Measurements from ENCODE around the gene PIGW. TPM values are rescaled to one million over a fixed set of nuclear protein-coding genes. Genes with fewer than 3 reads are reported as not detected.

Gene PIGW, protein sequence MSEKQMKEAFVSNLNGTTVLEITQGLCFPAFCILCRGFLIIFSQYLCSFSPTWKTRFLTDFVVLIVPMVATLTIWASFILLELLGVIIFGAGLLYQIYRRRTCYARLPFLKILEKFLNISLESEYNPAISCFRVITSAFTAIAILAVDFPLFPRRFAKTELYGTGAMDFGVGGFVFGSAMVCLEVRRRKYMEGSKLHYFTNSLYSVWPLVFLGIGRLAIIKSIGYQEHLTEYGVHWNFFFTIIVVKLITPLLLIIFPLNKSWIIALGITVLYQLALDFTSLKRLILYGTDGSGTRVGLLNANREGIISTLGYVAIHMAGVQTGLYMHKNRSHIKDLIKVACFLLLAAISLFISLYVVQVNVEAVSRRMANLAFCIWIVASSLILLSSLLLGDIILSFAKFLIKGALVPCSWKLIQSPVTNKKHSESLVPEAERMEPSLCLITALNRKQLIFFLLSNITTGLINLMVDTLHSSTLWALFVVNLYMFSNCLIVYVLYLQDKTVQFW
- 9.3 TPM for polyA plus RNA-seq (2013, experiment 1 of 2; ENCODE audit: insufficient read length)
- polyA plus RNA-seq (2013, experiment 2 of 2; ENCODE audit: insufficient read length) = 11.4 TPM

- DNase-seq = peak; percentile 92
Measured at GRCh38 chr17:36534840-36535668, at the start of gene PIGW, which contains the start of gene MYO19. Gene PIGW (plus strand): TSS chr17:36534987. CDS start chr17:36537102, 2,115 bp downstream. Gene MYO19 (minus strand): TSS chr17:36534868. CDS start chr17:36532538, 2,330 bp downstream.

DNA sequence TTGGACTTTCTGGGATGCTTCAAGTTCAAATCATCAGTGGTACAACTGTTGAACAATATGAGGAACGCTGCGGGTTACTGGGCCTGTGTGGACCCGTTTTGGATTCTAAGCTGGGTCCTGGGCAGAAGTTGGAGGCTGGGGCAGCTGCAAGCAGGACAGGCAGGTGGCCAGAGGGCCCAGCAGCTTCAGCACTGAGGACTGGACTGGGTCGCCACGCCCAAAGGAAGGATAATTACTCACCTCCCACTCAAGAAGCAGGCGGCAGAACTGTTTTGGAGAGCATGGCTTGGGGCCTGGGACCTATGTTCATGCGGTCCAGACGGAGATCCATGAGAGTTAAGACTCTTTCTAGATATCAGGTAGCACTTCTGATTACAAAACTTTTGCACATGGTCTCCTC lies 49.8 kb upstream of the PIGW start:
- DNase-seq = no peak

GRCh38 chr17:36485805-36486203 lies 49.0 kb upstream of the PIGW start:
- peak; percentile 5 for DNase-seq

GRCh38 chr17:36486204-36487194 lies 48.3 kb upstream of the PIGW start, which contains the start of gene ZNHIT3:
Gene ZNHIT3 (plus strand): TSS chr17:36486681. CDS start chr17:36486700, 19 bp downstream.
- DNase-seq = peak; percentile 93

- no peak for DNase-seq
Measured at GRCh38 chr17:36493956-36494355, 40.8 kb upstream of the PIGW start.

DNA sequence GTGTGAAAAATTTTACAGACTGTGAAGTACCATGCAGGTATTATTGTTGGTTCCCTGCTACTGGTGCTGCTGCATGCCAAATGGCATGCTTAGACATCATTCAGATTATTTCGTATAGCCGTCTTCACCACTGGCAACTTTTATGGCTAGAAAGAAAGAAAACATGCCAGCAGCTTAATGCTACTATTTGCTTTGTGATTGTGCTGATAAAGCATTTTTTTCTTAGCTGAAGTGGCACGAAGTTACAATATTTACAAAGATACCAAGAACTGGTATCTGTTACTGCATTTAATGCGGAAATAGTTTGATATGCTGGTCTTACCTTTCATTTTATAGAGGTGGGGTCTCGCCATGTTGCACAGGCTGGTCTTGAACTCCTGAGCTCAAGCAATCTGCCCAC lies 40.1 kb upstream of the PIGW start:
- no peak for DNase-seq

DNA sequence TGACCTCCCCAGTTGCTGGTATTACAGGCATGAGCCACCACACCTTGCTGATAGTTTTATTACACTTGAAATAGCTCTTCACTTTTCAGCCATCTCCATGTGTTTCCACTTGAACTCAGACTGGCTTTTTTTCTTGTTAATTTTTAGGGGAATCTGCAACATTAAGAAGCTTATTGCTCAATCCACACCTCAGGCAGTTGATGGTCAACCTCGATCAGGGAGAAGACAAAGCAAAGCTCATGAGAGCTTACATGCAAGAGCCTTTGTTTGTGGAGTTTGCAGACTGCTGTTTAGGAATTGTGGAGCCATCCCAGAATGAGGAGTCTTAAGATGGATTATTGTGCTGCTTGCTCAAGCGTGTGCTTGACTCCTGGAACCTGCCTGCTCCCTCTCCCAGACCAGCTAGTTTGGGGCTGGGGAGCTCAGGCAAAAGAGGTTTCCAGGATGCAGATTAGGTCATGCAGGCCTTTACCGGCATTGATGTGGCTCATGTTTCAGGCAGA lies 39.7 kb upstream of the PIGW start:
- no peak for DNase-seq

DNA sequence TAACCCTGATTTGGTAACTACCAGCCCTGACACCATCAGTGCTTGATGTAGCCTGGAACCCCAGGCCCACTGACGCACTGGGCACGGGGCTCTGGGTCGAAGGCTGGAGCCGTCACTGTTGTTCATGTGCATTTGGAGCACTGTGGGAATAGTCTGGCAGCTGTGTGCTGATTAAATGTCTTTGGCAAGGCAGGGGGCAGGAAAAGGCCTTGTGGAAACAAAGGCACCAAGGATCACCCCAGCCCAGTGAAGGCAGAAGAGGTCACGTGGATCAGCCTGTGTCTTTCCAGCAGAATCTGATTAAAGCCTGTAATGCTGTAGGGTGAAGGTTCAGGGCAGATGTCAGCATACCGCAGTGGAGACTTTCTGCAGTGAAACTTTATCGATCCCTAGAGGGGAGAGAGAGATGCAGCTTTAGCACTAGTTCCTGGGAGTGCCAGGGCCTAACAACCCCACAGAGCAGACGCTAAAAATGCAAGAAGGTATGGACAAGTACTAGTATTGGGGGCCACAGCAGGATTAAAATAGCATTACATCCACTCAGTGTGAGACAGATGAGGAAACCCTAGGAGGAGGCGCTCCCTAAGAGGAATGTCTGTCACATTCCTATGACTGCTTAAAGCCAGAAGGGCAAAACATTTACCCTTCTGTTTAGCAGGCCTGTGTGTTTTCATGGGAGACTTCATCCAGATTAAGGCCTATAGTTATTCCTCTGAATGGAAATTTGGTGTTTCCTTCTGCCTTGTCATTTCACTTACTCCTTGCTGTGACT lies 38.6 kb upstream of the PIGW start:
- peak; percentile 13 for DNase-seq

DNA sequence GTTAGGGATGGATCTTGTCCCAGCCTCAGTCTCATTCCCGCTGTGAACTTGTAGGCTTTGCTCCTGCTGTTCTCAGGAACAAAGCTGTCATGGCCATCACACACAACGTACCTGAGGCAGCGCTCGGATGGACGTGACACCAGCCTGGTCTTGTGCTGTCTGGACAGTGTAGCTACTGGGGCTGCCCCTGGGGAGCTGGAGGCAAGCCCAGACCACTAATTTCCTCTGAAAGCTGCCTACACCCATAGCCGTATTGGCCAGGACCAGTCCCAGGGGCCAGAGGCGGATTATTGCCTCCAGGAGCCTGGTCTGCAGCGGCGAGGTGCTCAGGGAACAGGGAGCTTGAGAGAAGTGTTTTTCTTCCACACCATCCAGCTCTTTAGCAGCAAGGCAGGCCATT lies 36.6 kb upstream of the PIGW start:
- DNase-seq = no peak

DNA sequence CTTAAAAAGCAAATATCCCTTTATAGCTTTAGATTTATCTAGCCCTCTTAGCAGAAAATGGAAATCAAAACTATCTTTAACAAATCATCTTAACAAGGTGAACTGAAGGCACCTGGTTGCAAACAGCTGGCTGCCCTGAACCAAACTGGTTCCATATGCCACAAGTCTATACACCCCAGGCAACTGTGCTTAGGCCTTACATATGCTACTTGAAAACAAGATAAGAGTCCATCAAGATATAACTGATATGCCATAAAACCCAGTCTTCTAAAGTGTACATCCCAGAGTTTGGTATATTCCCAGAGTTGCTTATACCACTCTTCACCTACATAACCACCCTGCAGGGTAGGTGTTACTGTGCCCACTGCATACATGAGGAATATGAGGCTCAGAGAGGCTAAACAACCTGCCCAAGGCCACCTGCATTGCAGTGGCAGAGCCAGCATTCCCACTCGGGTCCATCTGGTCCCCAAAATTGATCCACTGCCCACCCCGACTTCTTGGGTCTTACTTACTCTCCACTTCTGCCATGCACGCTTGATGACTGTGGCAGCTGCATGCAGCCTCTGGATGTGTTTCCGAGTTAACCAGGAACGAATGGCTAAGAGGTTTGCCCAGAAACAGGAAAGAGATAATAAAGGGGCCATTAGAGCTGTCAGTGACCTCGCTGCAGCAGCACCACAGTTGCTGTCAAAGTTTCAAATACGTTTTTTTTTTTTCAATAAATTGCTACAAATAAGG lies 36.1 kb upstream of the PIGW start:
- DNase-seq = no peak

DNA sequence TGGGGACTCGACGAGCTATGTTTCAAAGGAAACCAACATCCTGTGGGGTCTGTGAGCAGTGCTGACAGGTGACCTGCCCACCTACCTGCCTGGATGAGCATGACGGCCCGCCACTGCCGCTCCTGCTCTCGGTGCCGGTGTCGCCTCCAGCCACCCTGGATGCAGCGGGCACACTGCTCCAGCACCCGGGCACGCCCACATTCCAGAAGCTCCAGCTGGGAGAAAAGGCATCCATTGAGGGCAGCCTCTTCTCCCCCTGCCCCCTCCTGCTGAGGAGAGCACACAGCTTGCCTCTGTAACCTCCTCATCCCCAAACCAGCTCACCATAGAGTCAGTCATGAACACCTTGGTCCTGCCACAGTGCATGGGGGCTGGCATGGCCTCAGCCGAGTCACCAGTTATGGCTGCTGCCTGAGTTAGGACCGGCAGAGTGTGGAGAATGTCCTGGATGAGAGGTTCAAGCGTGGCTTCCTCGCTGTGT lies 34.0 kb upstream of the PIGW start:
- peak; percentile 7 for DNase-seq

GRCh38 chr17:36501351-36501750 lies 33.4 kb upstream of the PIGW start:
- no peak for DNase-seq

- no peak for DNase-seq
Measured at GRCh38 chr17:36501963-36502362, 32.8 kb upstream of the PIGW start.

- DNase-seq = no peak
Measured at GRCh38 chr17:36503456-36504155, 31.2 kb upstream of the PIGW start.

DNA sequence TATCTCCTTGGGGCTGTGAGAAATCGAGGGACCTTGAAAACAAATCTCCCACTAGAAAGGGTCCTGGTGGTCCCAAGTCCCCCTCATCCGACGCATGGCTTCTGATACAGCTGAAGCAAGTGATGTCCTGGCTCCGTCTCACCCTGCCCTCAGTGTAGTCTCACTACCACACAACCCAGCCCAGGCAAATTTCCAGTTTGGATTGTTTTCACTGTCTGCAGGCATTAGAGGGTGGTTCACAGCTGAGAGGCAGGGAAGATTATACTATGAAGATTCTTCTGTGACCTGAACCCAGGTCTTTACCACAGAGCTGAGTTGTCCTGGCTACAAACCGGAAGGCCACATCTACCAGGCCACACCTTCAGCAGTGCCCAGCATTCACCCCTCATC lies 30.6 kb upstream of the PIGW start:
- DNase-seq = no peak

DNA sequence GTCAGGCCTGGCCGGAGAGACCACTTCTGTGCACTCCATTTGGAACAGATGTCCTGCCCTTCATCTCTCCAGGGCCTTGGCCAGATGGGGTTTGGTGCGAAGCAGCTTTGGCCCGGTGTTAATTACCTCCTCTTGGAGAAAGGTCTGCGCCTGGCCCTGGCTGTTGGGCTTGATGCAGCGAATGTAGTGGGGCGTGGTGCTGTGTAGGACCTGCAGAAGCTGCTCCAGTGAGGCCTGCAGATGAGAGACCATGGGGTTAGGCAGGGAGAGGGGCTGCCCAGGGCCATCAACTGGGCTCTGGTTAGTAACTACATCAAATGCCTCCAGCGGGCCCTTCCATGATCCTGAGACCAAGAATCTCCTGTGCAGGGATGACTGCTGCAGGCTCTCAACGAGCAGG lies 29.6 kb upstream of the PIGW start:
- no peak for DNase-seq

DNA sequence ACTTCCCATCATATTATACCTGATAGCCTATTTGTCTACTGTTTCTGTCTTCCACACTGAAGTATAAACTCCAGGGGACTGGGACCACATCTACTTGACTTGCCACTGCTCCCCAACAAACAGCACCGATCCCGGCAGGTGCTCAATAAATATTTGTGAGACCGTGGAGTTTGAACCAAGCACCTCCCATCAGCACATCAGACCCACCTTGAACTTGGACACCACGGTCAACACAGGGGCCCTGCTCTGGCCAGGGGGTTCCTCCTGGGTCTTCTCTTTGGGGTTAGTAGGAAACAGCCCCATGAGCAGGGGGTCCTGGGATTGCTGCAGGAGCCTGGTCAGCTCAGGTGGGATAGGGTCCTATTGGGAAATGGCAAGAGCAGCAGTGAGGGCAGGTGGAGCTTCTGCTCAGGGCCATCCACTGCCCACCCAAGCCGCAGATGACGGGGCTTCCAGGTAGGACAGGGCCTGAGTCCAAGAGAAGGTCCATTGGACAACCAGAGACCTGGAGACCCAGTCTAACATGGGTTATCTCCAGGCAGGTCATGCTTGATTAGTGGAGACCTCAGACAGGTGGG lies 28.4 kb upstream of the PIGW start:
- DNase-seq = no peak

DNA sequence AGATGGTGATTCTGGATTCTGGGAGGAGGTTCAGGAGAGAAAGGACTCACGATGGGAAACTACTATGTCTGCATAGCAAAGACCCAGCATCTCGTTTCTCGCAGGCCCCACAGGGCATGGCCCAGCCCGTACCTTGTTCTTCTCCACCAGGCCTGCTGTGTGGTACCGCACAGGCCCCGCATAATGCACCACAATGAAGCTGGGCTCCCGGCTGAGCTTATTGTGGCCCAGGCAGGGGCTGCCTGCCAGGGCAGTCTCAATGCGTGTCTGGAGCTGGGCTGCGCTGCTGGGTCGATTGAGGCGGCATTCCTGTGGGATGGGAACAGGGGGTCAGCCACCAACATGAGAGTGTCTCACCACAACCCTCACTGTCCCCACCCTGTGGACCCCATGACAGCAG lies 28.0 kb upstream of the PIGW start:
- no peak for DNase-seq

DNA sequence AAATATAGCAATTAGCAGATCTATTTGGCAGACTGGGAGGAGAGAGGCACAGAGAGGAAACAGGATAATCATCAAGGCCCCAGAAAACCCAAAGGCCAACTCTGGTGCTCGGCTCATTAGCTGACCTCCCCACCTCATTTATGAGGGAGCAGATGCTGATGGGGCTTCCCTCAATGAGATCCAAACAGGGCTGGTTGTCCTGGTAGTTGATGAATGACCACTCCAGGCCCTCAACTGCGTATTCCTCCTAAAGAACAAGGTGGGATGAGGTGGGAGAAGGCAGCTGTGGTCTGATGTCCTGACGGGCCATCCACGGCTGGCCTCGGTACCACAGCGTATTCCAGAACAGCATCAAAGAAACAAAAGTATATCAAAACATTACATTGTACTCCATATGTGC lies 27.5 kb upstream of the PIGW start:
- no peak for DNase-seq

All from fibroblast of skin of scalp (primary cell).